ENCODE results near the gene MAGI2. TPM values are rescaled to one million over a fixed set of nuclear protein-coding genes. Genes with fewer than 3 reads are reported as not detected.
A peak's percentile ranks its signal among the peaks of the same experiment; 100 is the strongest.

MAGI2 gene
- total RNA-seq, 1 donor from 2014 or later, result 5.4 TPM

DNA sequence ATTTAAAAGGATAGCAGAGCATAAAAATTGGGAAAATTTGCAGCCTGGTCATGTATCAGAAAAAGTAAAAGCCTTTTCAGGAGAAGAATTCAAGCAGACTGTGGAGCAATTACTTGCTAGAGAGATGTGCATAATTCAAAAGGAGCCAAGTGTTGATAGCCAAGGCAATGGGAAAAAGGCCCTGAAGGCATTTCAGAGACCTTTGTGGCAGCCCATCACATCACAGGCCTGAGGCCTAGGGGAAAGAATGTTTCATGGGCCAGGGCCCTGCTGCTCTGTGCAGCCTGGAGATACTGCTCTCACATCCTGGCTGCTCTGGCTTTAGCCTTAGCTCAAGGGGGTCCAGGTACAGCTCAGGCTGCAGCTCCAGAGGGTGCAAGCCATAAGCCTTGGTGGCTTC, 152.9 kb downstream of the MAGI2 start:
- no peak overlapping the region for H3K27ac ChIP-seq (ENCODE audit: low read depth, low read length)
- H4K20me1 ChIP-seq (ENCODE audit: insufficient read depth, low read length), result no peaks in the 10 kb centered on the region
- no peaks in the 10 kb centered on the region for H3K79me2 ChIP-seq (ENCODE audit: insufficient read depth, low read length)
- no peaks in the 10 kb centered on the region for H3K4me1 Mint-ChIP-seq (ENCODE audit: low read depth, unreplicated experiment)
- no peaks in the 10 kb centered on the region for H3K36me3 ChIP-seq (ENCODE audit: insufficient read depth, low read length)
- H3K9me3 ChIP-seq (ENCODE audit: insufficient read depth, low read depth, low read length), result no peaks in the 10 kb centered on the region
- no peak for FAIRE-seq
- H3K27ac Mint-ChIP-seq (ENCODE audit: unreplicated experiment), result no peak overlapping the region
- no peak overlapping the region for H3K4me3 Mint-ChIP-seq (ENCODE audit: unreplicated experiment)
- H3K4me1 ChIP-seq (ENCODE audit: insufficient read depth, low read length), result no peaks in the 10 kb centered on the region
- no peak for TF ChIP-seq EZH2 (IDR thresholded peaks at IDR 0.05; ENCODE audit: insufficient read depth, low read length)
- TF ChIP-seq, protein P1, sequence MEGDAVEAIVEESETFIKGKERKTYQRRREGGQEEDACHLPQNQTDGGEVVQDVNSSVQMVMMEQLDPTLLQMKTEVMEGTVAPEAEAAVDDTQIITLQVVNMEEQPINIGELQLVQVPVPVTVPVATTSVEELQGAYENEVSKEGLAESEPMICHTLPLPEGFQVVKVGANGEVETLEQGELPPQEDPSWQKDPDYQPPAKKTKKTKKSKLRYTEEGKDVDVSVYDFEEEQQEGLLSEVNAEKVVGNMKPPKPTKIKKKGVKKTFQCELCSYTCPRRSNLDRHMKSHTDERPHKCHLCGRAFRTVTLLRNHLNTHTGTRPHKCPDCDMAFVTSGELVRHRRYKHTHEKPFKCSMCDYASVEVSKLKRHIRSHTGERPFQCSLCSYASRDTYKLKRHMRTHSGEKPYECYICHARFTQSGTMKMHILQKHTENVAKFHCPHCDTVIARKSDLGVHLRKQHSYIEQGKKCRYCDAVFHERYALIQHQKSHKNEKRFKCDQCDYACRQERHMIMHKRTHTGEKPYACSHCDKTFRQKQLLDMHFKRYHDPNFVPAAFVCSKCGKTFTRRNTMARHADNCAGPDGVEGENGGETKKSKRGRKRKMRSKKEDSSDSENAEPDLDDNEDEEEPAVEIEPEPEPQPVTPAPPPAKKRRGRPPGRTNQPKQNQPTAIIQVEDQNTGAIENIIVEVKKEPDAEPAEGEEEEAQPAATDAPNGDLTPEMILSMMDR (IDR thresholded peaks at IDR 0.05; ENCODE audit: insufficient read depth, low read depth, low read length), result no peak
- no peak overlapping the region for H3K9ac ChIP-seq (ENCODE audit: low read length)
- H3K9me3 Mint-ChIP-seq (ENCODE audit: unreplicated experiment), result no peaks in the 10 kb centered on the region
- H3K27me3 Mint-ChIP-seq (ENCODE audit: low read depth, unreplicated experiment), result no peaks in the 10 kb centered on the region
- no peak overlapping the region for H2AFZ ChIP-seq (ENCODE audit: low read depth, low read length)
- no peak overlapping the region for H3K4me3 ChIP-seq (ENCODE audit: insufficient read depth, low read depth, low read length)
- H3K4me2 ChIP-seq (ENCODE audit: low read length), result no peak overlapping the region
- no peak for DNase-seq (ENCODE audit: low read depth)
- H3K36me3 Mint-ChIP-seq (ENCODE audit: low read depth, unreplicated experiment), result no peaks in the 10 kb centered on the region
- H3K27me3 ChIP-seq (ENCODE audit: insufficient read depth, low read length), result no peaks in the 10 kb centered on the region

DNA sequence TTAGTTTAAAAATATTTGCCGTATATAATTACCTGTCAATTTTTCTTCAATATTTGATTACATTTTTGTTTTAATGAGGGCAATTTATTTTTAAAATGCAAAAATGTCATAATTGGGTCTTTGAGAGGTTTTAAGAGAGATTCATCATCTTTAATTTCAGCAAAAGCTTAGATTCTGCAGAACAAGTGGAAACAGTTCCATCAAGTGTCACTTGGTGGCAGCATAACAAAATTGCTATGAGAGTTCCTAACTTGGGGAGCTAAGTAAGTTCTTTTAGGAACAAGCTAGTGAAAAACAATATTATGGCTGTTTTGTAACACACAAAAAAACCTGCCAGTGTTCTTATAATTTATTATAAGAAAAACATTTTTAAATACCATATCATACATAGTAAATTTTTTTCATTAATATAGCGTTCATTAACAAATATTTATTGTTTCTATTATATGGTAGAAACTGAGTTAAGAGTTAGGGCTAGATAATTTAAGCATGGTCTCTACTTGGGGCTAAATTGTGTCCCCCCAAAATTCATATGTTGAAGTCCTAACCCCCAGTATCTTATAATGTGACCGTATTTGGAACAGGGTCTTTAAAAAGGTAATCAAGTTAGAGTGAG, 155.2 kb downstream of the MAGI2 start:
- no peak for TF ChIP-seq EZH2 (IDR thresholded peaks at IDR 0.05; ENCODE audit: insufficient read depth, low read length)
- TF ChIP-seq, protein P1 (IDR thresholded peaks at IDR 0.05; ENCODE audit: insufficient read depth, low read depth, low read length), result peak; percentile 76
- Histone ChIP-seq H3K4me1 (ENCODE audit: insufficient read depth, low read length) (peaks cover 4% of the 10 kb centered on the region), H3K27me3 (ENCODE audit: insufficient read depth, low read length) (no peaks in the 10 kb centered on the region), H3K9me3 (ENCODE audit: insufficient read depth, low read depth, low read length) (no peaks in the 10 kb centered on the region), H3K36me3 (ENCODE audit: insufficient read depth, low read length) (no peaks in the 10 kb centered on the region), H4K20me1 (ENCODE audit: insufficient read depth, low read length) (no peaks in the 10 kb centered on the region), H3K9ac (ENCODE audit: low read length) (no peak overlapping the region), H2AFZ (ENCODE audit: low read depth, low read length) (no peak overlapping the region), H3K4me3 (ENCODE audit: insufficient read depth, low read depth, low read length) (no peak overlapping the region), H3K4me2 (ENCODE audit: low read length) (no peak overlapping the region), H3K79me2 (ENCODE audit: insufficient read depth, low read length) (no peaks in the 10 kb centered on the region), H3K27ac (ENCODE audit: low read depth, low read length) (no peak overlapping the region)
- Mint-ChIP-seq H3K4me1 (ENCODE audit: low read depth, unreplicated experiment) (no peaks in the 10 kb centered on the region), H3K27ac (ENCODE audit: unreplicated experiment) (no peak overlapping the region), H3K27me3 (ENCODE audit: low read depth, unreplicated experiment) (no peaks in the 10 kb centered on the region), H3K36me3 (ENCODE audit: low read depth, unreplicated experiment) (no peaks in the 10 kb centered on the region), H3K9me3 (ENCODE audit: unreplicated experiment) (no peaks in the 10 kb centered on the region), H3K4me3 (ENCODE audit: unreplicated experiment) (no peak overlapping the region)
- FAIRE-seq (peak; percentile 87), DNase-seq (ENCODE audit: low read depth) (peak; percentile 25)

DNA sequence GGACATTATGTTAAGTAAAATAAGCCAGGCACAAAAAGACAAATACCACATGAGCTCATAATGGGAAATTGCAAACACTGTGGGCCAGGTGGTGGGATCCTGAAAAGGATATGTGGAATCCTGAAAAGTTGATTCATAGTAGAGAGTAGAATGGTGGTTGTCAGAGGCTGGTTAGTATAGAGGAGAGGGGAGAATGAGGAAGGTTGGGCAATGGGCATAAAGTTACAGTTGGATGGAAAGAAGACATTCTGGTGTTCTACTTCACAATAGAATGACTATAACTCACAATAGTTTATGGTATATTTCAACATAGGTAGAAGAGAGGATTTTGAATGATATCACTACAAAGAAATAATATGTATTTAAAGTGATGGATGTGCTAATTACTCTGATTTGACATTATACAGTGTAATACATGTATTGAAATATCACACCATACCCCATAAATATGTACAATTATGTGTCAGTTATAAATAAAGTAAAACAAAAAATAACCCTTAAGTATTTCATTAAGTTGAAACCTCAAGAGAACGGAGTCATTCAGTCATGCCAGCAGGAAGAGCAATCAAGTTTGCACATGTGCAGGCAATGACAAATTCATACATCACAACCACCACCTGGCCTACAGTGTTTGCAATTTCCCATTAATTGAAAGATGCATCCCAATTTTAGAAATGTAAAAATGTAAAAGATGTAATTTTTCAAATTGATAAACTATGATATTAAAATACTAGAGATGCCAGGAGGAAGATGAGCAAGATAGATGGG, 156.7 kb downstream of the MAGI2 start:
- TF ChIP-seq EZH2 (IDR thresholded peaks at IDR 0.05; ENCODE audit: insufficient read depth, low read length), result no peak
- TF ChIP-seq, protein P1 (IDR thresholded peaks at IDR 0.05; ENCODE audit: insufficient read depth, low read depth, low read length), result no peak
- Mint-ChIP-seq H3K27ac (ENCODE audit: unreplicated experiment) (no peak overlapping the region), H3K27me3 (ENCODE audit: low read depth, unreplicated experiment) (no peaks in the 10 kb centered on the region), H3K9me3 (ENCODE audit: unreplicated experiment) (no peaks in the 10 kb centered on the region), H3K4me3 (ENCODE audit: unreplicated experiment) (no peak overlapping the region), H3K4me1 (ENCODE audit: low read depth, unreplicated experiment) (peaks cover 4% of the 10 kb centered on the region), H3K36me3 (ENCODE audit: low read depth, unreplicated experiment) (no peaks in the 10 kb centered on the region)
- Histone ChIP-seq H3K4me3 (ENCODE audit: insufficient read depth, low read depth, low read length) (no peak overlapping the region), H3K79me2 (ENCODE audit: insufficient read depth, low read length) (no peaks in the 10 kb centered on the region), H3K4me2 (ENCODE audit: low read length) (no peak overlapping the region), H2AFZ (ENCODE audit: low read depth, low read length) (no peak overlapping the region), H3K9ac (ENCODE audit: low read length) (no peak overlapping the region), H3K9me3 (ENCODE audit: insufficient read depth, low read depth, low read length) (no peaks in the 10 kb centered on the region), H3K4me1 (ENCODE audit: insufficient read depth, low read length) (peaks cover 4% of the 10 kb centered on the region), H3K27me3 (ENCODE audit: insufficient read depth, low read length) (no peaks in the 10 kb centered on the region), H3K27ac (ENCODE audit: low read depth, low read length) (no peak overlapping the region), H4K20me1 (ENCODE audit: insufficient read depth, low read length) (no peaks in the 10 kb centered on the region), H3K36me3 (ENCODE audit: insufficient read depth, low read length) (no peaks in the 10 kb centered on the region)
- FAIRE-seq (no peak), DNase-seq (ENCODE audit: low read depth) (no peak)

Data from astrocyte (in vitro differentiated cells and primary cell).